Measurements from ENCODE around the gene MZT2A. TPM values are rescaled to one million over a fixed set of nuclear protein-coding genes. Genes with fewer than 3 reads are reported as not detected.
A peak's percentile ranks its signal among the peaks of the same experiment; 100 is the strongest.
"Not testable (repeated sequence)": the region's sequence is repeated elsewhere in the genome, so short reads cannot be mapped to it uniquely, and the experiment has no call there.

The MZT2A gene
- total RNA-seq, 3 donors from 2014 or later (not counting 1 experiment from before 2014, with no cell fraction given), result 37.7 to 47.0 (median 42.5) TPM

DNA sequence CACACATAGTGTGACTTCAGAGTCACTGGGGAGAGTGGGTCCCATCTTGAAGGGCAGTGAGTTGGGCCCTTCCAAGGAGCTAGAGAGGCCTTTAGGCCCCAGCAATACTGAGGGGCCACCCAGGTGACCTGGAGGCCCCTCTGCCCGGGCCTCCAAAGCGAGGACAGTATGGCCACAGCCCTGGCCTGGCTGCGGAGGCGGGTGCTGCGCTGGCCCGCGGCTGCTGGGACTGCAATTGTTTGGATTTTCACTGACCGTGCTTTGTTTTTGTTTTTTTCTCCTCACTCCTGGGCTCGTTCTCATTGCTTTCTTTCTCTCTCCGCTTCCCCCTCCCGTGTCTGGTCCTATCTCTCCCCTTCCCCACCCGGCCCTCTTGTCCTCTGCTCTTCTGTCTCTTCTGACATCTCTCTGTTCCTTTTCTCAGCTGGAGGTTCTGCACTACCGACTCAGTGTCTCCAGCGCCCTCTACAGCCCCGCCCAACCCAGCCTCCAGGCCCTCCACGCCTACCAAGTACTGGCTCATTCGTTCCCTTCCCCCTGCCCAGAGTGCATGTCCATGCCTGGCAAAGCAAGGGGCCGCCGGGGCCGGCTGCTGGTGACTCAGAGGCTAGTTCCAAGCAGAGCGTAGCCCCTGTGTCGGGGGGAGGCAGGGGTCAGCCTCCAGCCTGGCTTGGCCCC is 19.2 kb upstream of the MZT2A start:
- H3K9me3 ChIP-seq (ENCODE audit: control insufficient read depth, insufficient read depth, low read length); H3K4me3 Mint-ChIP-seq; H3K27ac ChIP-seq (ENCODE audit: low read length); H3K27me3 ChIP-seq (ENCODE audit: control insufficient read depth, insufficient read depth, low read length); DNase-seq; intact Hi-C loops (cut with micrococcal nuclease); ATAC-seq; H3K27ac Mint-ChIP-seq; H3K27me3 Mint-ChIP-seq (ENCODE audit: low read depth in 2 of 2); H3K9me3 Mint-ChIP-seq; H3K4me3 ChIP-seq (ENCODE audit: low read length); H3K36me3 Mint-ChIP-seq: not testable (repeated sequence)
- peaks cover 31% of the 10 kb centered on the region for H3K4me1 ChIP-seq (ENCODE audit: control insufficient read depth, insufficient read depth, low read length)
- peaks cover 15 to 33% of the 10 kb centered on the region in 2 donors for H3K4me1 Mint-ChIP-seq
- peaks cover 27% of the 10 kb centered on the region for H3K36me3 ChIP-seq (ENCODE audit: control insufficient read depth, insufficient read depth, low read length)
- WGBS (ENCODE audit: insufficient coverage), result 95% methylated on average over 22 of the region's 22 CpGs

GRCh38 chr2:131509615-131510014 is 17.4 kb upstream of the MZT2A start:
- no peak for DNase-seq
- TF ChIP-seq, protein P1, sequence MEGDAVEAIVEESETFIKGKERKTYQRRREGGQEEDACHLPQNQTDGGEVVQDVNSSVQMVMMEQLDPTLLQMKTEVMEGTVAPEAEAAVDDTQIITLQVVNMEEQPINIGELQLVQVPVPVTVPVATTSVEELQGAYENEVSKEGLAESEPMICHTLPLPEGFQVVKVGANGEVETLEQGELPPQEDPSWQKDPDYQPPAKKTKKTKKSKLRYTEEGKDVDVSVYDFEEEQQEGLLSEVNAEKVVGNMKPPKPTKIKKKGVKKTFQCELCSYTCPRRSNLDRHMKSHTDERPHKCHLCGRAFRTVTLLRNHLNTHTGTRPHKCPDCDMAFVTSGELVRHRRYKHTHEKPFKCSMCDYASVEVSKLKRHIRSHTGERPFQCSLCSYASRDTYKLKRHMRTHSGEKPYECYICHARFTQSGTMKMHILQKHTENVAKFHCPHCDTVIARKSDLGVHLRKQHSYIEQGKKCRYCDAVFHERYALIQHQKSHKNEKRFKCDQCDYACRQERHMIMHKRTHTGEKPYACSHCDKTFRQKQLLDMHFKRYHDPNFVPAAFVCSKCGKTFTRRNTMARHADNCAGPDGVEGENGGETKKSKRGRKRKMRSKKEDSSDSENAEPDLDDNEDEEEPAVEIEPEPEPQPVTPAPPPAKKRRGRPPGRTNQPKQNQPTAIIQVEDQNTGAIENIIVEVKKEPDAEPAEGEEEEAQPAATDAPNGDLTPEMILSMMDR (IDR thresholded peaks at IDR 0.05), result no peak
- Histone ChIP-seq H3K4me3 (ENCODE audit: low read length) (no peak overlapping the region), H3K4me1 (ENCODE audit: control insufficient read depth, insufficient read depth, low read length) (peaks cover 25% of the 10 kb centered on the region), H3K36me3 (ENCODE audit: control insufficient read depth, insufficient read depth, low read length) (peaks cover 33% of the 10 kb centered on the region), H3K27me3 (ENCODE audit: control insufficient read depth, insufficient read depth, low read length) (no peaks in the 10 kb centered on the region), H3K27ac (ENCODE audit: low read length) (no peak overlapping the region), H3K9me3 (ENCODE audit: control insufficient read depth, insufficient read depth, low read length) (no peaks in the 10 kb centered on the region)
- H3K9me3 Mint-ChIP-seq, result no peaks in the 10 kb centered on the region
- no peak for ATAC-seq
- intact Hi-C loops (cut with micrococcal nuclease), result no loop called here
- no peaks in the 10 kb centered on the region for H3K27me3 Mint-ChIP-seq (ENCODE audit: low read depth in 2 of 2)
- 86% methylated on average over 9 of the region's 9 CpGs for WGBS (ENCODE audit: insufficient coverage)
- no peak overlapping the region for H3K27ac Mint-ChIP-seq
- no peaks in the 10 kb centered on the region for H3K36me3 Mint-ChIP-seq
- peaks cover 11 to 20% of the 10 kb centered on the region in 2 donors for H3K4me1 Mint-ChIP-seq
- H3K4me3 Mint-ChIP-seq, result no peak overlapping the region

GRCh38 chr2:131504082-131504750 is 12.0 kb upstream of the MZT2A start:
- intact Hi-C loops (cut with micrococcal nuclease); H3K27me3 ChIP-seq (ENCODE audit: control insufficient read depth, insufficient read depth, low read length); H3K27me3 Mint-ChIP-seq (ENCODE audit: low read depth in 2 of 2); H3K9me3 ChIP-seq (ENCODE audit: control insufficient read depth, insufficient read depth, low read length); H3K36me3 Mint-ChIP-seq; H3K9me3 Mint-ChIP-seq; DNase-seq; H3K4me3 ChIP-seq (ENCODE audit: low read length); H3K27ac ChIP-seq (ENCODE audit: low read length): not testable (repeated sequence)
- peak overlapping the region; percentile 72 for H3K4me3 Mint-ChIP-seq
- peaks cover 8 to 12% of the 10 kb centered on the region in 2 donors for H3K4me1 Mint-ChIP-seq
- peak overlapping the region; percentile 72 to 87 for H3K27ac Mint-ChIP-seq
- WGBS (ENCODE audit: insufficient coverage), result 70% methylated on average over 3 of the region's 7 CpGs
- Histone ChIP-seq H3K36me3 (ENCODE audit: control insufficient read depth, insufficient read depth, low read length) (peaks cover 29% of the 10 kb centered on the region), H3K4me1 (ENCODE audit: control insufficient read depth, insufficient read depth, low read length) (peaks cover 22% of the 10 kb centered on the region)
- peak; percentile 83 to 88 (median 87) for ATAC-seq

GRCh38 chr2:131503587-131503986 is 11.4 kb upstream of the MZT2A start:
- intact Hi-C loops (cut with micrococcal nuclease); H3K9me3 Mint-ChIP-seq; DNase-seq; H3K27me3 ChIP-seq (ENCODE audit: control insufficient read depth, insufficient read depth, low read length); H3K27me3 Mint-ChIP-seq (ENCODE audit: low read depth in 2 of 2); H3K4me3 Mint-ChIP-seq; H3K36me3 Mint-ChIP-seq; H3K27ac ChIP-seq (ENCODE audit: low read length); H3K4me3 ChIP-seq (ENCODE audit: low read length); H3K9me3 ChIP-seq (ENCODE audit: control insufficient read depth, insufficient read depth, low read length): not testable (repeated sequence)
- H3K4me1 ChIP-seq (ENCODE audit: control insufficient read depth, insufficient read depth, low read length), result peaks cover 22% of the 10 kb centered on the region
- H3K27ac Mint-ChIP-seq, result peak overlapping the region; percentile 53 to 87
- peaks cover 8 to 12% of the 10 kb centered on the region in 2 donors for H3K4me1 Mint-ChIP-seq
- peaks cover 30% of the 10 kb centered on the region for H3K36me3 ChIP-seq (ENCODE audit: control insufficient read depth, insufficient read depth, low read length)
- ATAC-seq, result peak; percentile 15 to 28 (median 27)
- 80% methylated on average over 4 of the region's 4 CpGs for WGBS (ENCODE audit: insufficient coverage)

DNA sequence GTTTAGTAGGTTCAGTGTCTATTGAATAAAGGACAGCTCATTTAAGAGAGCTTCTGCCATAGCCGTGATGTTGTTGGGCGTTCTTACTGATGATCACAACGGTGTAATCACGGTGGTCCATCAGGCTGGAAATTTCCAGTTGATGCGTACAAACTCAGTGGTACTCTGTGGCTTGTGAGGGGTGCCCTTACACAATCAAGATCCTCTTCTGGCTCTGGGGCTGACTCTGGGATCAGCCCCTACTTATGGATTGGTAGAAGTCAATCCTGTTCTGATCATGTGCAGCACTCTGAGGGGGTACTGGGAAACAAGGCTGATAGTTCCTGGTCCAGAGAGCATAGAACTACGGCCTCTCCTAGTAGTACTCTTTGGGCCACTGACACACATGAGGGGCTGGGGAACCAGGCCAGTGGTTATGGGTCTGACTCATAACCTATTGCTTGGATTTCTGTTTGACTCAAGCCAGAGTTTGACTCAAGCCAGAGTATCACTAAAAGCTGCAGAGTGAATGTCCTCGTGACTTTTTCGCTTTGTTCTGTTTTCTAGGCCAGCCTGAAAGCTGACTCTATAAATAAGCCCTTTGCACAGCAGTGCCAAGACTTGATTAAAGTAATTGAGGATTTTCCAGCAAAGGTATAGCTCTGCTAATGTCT is 6.2 kb upstream of the MZT2A start:
- intact Hi-C loops (cut with micrococcal nuclease); H3K27ac Mint-ChIP-seq; H3K36me3 Mint-ChIP-seq; H3K27me3 ChIP-seq (ENCODE audit: control insufficient read depth, insufficient read depth, low read length); H3K27ac ChIP-seq (ENCODE audit: low read length); H3K4me3 ChIP-seq (ENCODE audit: low read length); DNase-seq; H3K9me3 Mint-ChIP-seq; ATAC-seq; H3K4me3 Mint-ChIP-seq; H3K9me3 ChIP-seq (ENCODE audit: control insufficient read depth, insufficient read depth, low read length); H3K27me3 Mint-ChIP-seq (ENCODE audit: low read depth in 2 of 2): not testable (repeated sequence)
- H3K4me1 Mint-ChIP-seq, result peaks cover 15 to 25% of the 10 kb centered on the region in 2 donors
- 76% methylated on average over 7 of the region's 8 CpGs for WGBS (ENCODE audit: insufficient coverage)
- H3K36me3 ChIP-seq (ENCODE audit: control insufficient read depth, insufficient read depth, low read length), result peaks cover 17% of the 10 kb centered on the region
- H3K4me1 ChIP-seq (ENCODE audit: control insufficient read depth, insufficient read depth, low read length), result peaks cover 16% of the 10 kb centered on the region

DNA sequence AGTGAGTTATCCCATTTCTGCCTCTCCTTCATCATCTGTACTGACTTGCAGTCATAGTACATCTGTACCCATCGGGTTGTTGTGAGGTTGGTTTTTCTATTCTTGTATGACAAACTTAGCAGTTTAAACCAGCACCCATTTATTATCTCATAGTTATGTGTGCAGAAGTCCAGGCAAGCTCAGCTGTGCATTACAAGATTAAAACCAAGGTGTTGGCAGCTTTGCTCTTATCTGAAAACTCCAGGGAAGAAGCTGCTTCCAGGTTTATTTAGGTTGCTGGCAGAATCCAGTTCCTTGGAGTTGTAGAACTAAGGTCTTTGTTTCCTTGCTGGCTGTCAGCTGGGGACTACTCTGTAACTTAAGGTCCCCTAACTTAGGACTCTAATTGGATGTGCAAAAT is 3.3 kb upstream of the MZT2A start:
- DNase-seq; intact Hi-C loops (cut with micrococcal nuclease); H3K36me3 ChIP-seq (ENCODE audit: control insufficient read depth, insufficient read depth, low read length); H3K9me3 ChIP-seq (ENCODE audit: control insufficient read depth, insufficient read depth, low read length); H3K9me3 Mint-ChIP-seq; ATAC-seq; H3K36me3 Mint-ChIP-seq; H3K27ac ChIP-seq (ENCODE audit: low read length); H3K27me3 ChIP-seq (ENCODE audit: control insufficient read depth, insufficient read depth, low read length); H3K4me3 ChIP-seq (ENCODE audit: low read length); H3K27me3 Mint-ChIP-seq (ENCODE audit: low read depth in 2 of 2): not testable (repeated sequence)
- H3K4me1 Mint-ChIP-seq, result peaks cover 22 to 40% of the 10 kb centered on the region in 2 donors
- H3K4me1 ChIP-seq (ENCODE audit: control insufficient read depth, insufficient read depth, low read length), result peaks cover 26% of the 10 kb centered on the region
- no CpG with 5 or more reads among the region's 1 CpG for WGBS (ENCODE audit: insufficient coverage)
- peak overlapping the region in 1 of 2 donors; percentile 16 for H3K27ac Mint-ChIP-seq
- H3K4me3 Mint-ChIP-seq, result peak overlapping the region; percentile 31

Measured in natural killer cell (primary cell).